ENCODE measurements around the gene EFR3B.

Gene EFR3B

DNA sequence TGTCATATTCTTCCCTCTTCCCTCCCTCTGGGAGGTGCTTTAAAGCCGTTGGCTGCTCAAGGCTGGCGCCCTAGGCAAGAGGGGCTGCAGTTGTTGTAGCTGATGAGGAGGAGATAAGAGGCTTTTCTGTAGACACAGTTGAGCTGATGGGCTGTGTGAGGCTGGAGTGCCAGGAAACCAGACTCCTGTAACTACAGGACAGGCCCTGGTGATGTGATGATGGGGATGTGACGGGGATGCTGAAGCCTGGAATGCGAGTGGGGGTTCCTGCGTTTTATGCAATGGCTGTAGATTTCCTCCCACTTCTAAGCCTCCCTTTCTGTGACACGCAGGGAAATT is 5.7 kb upstream of the EFR3B start:
- no peak for DNase-seq

DNA sequence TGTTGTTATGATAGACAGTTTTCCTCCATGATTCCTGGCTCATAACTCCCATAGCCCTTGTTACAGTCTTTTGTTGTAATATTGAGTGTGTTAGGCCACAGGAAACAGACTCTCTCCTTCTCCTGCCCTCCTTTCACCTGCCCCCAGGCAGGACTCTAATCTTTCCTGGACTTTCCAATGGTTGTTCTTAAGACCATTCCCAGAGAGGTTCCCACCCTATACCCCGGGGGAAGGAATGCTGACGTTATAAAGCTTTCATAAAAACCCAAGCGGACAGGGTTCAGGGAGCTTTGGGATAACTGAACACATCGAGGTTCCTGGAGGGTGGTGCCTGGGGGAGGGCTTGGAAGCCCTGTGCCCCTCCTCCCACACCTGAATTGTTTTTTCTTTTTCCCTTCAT is 2.8 kb upstream of the EFR3B start:
- no peak for DNase-seq

DNA sequence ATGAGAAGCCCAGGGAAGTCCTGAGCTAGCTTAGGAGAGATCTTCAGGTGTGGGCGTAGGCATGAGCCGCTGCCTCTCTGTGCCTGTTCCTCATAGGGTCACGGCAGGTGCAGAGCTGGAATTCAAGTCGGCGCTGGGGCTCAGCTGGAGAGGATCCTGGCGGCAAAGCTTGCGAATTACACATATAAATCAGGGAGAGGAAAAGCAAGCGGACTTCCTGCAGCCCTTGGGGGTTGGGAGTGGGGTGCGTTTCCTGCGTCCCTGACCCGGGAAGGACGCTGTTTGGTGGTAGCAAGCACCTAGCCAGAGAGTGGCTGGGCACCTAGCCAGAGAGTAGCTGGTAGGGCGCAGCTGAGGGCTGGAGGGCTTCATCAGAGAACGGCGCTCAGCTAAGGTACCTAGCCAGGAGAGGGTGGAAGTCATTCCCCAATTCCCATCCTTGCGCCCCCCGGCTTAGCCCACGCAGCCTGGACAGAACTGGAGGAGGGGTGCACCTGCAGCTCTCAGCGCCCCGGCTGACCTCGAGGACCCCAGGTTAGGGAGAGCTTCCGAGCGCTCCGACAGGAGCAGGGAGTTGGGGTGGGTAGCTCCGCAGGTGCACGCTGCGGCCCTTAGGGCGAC is 459 bp upstream of the EFR3B start:
- no peak for DNase-seq

DNA sequence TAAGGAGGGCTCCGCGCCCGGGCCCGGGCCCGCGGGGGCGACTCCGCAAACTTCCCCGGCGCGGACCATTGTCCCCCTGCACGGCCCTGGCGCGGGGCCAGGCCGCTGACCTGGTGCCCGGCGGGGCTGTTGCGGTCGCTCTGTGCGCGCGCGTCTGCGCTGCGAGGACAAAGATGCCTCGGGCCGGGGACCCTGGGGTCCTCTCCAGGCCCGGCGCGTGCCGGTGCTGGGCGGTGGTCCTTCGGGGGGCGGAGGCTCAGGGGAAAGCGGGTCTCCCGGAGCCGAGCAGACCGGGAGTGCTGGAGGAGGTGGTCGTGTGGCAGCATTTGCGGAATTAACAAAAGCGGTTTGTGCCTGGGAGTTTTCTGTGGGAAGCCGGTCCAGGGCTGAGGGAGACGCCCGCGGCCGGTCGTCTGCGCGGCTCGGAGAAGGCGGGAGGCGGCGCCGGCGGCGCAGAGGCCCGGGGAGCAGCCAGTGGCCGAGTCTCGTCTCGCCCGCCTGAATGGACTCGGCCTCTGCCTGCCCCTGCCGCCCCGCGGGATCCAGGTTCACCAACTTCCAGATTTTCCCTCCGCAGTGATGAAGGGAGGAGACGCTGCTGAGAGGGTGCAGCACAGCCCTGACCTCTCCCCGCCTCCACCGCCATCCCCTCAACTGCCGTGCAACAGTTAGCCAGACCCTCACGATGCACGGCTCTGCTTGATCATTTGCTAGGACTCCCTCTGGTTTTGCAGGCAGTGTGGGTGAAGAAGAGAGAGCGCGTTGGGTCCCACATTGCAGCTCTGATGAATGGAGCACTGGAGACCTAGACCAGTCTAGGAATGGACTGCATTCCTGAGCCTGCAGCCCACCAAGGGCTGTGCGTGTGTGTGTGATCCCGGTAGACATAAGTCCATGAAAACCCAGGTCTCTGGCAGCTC is 705 bp downstream of the EFR3B start:
- no peak for DNase-seq

DNA sequence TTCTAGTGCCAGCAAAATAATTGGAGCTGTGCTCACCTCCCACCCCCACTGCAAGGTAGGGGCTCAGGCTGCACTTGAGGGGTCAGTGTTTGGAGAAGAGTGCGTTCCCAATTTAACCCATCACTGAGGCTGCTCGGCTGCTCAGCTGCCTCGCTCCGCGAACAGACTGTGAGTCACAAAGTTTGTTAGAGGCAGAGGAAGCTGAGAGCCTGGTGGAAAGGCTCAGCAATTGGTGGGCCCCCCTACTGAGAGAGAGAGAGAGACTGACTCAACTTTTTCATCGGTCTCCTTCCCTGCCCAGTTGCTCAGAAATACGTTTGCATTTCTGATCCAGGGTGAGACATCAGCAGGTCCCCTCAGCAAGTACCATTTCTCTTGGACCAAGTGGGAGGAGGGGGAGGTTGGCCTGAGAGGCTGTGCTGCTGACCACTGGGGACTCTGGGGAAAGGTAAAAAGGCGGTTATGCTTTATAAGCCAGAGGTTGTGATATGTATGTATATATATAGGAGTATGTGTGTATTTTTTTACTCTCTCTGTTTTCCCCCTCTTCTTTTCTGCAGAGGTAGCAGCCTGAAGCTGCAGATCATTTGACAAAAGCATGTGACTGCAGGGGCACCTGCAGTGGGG is 1.5 kb downstream of the EFR3B start:
- DNase-seq: peak; percentile 73

DNA sequence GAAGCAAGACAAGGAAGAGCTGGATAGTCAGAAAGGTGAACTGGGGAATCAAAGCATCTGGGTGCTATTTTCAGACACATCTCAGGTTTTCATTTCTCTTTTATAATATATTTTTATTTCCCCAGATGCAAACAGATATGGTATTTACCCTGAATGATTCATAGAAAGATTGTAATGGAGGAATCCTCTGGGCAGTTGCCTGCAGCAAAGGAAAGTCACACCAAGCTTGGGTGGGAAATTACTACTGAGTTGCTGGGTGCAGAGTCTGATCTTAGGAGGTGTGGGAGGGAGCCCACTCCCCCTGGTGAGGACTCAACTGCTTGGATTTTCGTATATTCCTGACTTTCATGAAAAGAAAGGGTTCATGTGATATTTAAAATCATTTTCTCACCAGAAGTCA is 2.1 kb downstream of the EFR3B start:
- DNase-seq: no peak

DNA sequence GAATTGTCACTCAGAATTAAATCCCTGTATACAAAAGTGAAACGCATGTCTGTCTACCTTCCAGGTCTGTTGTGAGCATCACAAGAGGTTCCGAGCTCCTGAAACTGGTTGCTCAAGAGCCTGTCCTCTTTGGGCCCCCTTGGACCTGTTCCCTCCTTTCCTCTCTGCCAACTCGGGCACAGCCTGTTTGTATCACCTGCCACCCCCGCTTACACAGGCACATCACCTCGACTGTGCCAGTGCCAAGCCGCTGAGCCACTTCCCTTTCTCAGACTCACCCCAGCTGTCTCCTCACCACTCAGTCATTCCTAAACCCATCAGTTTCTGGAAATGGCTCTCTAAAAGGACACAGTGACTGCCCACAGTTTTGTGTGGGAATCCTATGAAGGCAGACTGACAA is 3.1 kb downstream of the EFR3B start:
- no peak for DNase-seq

DNA sequence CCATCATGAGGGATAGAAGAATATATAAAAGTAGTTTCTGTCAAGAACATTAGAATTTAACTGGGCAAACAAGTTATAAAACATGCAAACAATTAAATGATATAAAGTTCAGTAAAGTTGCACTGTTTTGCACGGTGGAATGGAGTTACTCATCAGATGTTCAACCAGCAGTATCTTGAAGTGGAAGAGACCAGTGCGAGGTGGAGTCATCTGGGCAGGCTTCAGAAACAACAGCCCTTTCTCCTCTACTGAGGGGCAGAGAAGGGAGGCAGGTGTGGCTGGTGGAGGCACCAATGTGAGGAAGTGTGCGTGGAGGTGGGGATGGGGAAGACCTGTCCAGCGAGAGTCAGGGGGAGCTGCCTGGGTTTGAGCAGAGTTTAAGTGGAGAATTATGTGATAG is 7.5 kb downstream of the EFR3B start:
- DNase-seq: no peak

DNA sequence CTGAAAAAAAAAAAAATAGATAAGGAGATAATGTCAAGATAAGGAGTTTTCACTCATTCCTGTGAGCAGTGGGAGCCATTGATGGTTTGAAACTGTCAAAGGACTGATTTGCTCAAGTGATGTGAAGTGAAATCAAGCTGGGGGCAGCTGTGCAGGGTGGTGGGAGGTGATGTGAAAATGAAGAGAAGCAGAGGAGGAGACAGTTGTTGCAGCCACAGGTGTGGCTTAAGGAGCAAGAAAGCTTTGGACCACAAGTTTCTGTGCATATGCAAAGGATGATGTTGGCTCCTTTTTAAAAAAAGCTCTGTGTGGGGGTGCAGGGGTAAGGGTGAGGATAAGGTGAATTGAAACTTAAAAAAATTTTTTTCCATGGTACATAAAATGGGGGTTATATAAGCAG is 8.3 kb downstream of the EFR3B start:
- no peak for DNase-seq

DNA sequence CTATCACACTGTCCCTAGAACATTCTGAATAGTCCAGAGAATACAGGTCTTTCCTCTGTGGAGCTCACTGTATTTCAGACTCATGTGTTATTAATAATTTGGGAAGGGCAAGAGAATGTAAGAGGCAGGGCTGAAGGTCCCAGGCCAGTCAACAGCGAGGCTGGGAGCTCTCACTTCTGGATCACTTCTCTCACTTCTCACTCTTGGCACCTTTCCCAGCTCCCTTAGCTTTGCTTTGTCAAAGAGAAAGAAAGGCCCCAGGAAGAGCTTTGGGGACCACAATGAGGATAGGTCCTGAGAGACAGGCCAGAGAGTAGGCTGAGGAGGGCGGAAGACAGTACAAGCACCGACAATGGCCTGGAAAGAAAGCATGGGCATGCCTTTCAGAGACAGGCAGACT is 11.2 kb downstream of the EFR3B start:
- DNase-seq: no peak

DNA sequence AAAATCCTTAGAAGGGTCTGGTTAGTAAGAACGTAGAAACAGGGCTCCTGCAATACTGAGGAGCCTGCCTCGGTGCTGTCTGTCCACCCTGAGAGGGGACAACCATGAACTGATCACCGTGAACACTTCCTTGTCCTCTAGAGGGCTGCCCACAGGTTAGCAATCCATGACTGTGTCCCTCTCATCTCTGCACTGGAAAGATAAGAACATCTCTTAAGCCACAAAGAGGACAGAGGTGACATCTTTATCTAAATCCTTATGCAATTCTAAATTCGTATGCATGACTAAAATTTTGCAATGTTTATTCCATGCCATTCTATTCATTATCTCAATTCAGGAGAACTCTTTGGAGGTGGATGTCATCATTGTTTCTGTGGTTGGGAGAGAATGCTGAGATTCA is 12.8 kb downstream of the EFR3B start:
- DNase-seq: no peak

DNA sequence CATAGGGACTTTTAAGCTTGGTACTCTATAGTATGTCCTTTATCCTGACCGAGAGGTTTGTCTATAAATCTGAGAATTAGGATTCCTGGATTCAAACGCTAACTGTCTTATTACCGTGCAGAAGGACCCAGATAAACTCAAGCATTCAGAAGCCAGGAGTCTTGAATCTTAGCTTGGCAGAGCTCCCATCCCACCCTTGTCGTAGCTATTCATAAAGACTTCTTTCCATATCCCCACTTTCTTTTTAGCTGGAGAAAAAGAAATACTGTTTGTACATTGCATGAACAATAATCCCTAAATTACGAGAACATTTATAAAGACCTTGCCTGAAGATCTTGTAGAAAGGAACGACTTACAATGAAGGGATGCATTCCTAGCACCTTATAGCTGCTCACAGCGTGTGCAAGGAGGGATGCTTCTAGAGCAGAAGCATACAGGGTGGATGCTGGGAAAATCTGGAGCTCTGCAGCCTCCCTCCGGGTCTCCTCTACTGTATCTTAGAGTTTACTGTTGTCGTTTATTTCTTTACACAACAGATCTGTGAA is 13.6 kb downstream of the EFR3B start:
- DNase-seq: no peak

DNA sequence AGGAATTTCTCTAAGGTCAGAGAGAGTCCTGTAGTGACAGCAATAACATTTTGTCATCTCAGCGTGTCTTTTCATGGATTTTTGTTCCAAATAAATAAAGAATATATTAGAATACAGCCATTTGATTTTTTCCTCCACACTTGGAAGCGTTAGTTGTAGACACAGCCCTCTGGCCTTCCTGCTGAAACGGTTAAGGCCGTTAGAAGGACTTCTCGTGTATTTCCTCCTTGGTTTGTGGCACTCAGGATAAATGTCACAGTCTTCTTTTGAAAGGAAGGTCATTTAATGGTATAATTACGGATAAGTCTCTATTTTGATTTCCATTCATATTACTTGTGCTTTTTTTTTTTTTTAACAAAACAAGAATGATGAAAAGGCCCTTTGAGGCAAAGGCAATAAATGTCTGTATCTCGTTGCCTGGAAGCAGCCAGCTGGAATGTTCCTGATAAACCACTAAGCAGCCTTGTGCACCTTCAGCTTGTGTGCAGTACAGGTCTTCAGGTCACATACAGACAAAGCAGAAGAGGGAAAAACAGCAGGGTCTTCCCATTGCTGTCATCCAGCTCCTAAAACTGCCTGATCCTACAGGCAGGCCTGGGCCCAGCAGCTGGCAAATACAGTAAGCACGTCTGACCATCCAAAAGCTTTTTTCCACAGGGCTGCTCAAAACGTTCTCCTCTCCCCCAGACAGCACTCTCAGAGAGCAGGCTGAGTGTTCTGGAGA is 14.4 kb downstream of the EFR3B start:
- no peak for DNase-seq

DNA sequence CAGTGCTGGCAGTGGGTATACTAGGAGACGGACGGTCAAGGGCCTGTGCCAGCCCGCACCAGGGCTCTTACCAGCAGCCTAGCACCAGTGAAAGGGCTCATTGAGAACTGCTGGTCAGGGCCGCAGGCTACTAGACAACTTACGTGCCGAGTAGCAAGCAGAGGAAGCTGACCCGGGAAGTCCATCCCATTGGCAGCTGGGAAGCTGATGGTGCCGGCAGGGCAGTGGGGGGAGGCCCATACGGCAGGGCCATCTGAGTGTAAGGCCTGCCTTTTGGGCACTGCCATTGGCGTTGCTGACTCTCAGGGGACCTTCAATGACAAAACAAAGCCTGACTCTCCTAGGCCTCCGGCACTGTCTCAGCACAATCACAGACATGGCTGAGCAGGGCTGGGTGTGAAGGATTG is 20.6 kb downstream of the EFR3B start:
- DNase-seq: peak; percentile 50

DNA sequence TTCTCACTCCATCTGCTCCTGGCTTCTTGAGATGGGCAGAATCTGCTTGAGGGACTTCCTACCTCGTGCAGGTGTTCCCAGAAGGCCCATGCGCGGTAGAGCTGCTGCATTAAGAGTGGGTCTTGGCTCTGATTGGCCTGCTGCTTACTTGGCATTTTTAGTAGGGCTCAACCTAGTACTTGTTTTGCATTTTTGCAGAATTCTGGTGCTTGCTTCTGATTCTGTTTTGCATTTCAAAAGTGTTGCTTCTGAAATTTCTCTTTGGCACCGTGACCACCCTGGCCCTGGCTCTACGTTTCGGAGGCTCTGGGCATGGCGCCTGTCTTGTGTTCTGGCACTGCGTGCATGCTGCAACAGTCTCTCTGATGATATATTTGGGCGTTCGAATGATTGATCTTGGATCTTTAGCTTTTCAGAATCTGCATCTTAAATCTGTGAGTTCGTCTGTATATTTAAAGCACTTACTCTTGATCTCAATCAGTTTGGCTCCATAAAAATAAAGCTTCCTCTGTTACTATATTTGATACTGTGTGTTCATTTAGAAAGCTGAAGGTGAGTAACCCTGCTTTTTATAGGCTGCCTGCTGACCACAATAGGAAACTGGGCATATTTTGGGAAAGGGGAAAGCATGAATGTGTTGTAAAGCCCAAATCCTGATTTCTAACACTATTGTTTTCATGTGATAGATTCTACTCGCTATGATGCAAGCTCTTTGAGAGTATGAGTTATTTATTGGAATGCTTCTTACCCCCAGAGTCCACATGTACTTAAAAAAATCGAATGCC is 22.2 kb downstream of the EFR3B start:
- peak; percentile 16 for DNase-seq

DNA sequence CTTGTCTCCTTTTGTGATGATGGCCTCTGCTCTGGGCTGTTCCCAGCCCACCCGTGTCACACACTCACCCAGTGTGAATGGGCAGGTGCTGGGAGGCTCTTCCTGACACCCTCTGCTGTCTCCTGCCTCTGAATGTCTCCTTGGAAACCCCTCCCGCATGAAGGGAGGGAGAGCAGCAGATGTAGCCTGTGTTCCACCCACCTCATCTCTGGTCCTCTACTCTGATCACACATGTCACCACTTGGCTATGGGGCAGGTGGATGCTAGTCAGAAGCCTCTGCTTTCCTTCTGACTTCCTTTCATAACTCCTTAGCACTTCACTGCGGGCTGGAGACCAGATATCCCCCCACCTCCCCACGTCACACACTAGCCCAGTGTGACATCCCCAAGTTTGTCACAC is 23.9 kb downstream of the EFR3B start:
- DNase-seq: no peak

DNA sequence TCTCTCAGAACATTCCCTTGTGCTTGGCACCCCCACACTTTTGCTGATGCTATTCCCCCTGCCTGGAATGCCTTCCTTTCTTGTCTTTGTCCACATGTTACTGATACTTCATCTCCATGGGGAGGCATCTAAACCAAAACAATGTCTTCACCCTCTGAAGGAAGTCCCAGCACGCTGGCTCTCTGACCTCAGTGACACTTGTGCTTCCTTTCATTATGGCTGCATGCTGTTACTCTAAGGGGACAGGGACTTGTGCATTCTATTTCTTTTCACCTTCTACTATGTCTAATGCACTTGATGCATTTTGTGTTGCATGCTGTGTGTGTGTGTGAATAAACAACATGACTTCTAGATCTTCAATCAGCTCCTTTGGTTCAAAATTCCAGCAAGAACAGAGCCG is 24.6 kb downstream of the EFR3B start:
- peak; percentile 27 for DNase-seq

DNA sequence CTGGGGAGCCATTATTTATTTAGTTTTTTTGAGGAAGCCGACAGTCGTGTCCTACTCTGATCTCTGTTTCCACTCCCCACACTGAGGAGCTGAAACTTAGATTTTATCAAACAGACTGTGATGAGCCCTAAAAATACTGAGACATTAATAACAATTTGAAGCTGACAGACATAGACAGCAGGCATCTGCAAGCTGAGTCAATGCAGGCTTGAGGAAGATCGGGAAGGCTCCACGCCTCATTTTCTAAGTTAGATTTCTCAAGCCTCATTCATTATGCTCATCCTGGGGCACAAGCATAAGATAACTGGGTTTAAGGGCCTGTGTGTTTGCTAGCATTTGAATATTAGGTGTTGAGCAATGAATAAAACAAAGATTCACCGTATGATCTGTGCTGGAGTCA is 26.3 kb downstream of the EFR3B start:
- no peak for DNase-seq

DNA sequence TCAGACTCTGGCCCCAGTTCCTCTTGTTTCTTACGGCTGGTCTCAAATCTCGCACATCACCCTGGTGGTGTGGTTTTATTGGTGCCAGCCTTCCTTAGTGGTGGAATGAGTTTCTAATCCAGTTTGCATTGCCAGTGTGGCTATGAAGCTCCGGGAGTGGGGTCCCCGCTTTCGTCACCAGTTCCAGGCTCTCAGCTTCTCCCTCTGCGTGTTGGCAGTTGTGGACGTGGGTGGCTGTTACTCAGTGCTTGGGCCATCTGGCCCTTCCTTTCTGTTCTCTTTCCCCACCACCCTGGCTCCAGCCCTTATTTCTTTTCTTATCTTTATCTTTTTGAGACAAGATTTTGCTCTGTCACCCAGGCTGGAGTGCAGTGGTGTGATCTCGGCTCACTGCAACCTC is 30.1 kb downstream of the EFR3B start:
- no peak for DNase-seq

DNA sequence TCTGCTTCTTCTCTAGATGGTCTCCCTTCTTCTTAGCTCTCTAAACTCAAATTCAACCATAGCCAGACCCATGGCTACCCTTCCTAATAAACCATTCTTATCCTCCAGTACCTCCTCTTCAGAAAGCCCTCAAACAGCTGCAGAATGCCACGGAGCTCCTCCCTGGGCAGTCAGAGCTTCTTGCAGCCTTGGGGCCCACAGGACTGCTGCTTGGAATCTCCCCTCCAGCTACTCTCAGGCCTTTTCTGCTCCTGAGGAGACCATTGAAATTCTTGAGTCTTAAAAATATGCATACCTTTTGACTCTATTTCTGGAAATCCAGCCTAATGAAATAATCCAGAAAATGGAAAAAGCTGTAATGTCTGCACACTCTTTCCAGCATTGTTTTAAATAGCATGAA is 30.7 kb downstream of the EFR3B start:
- peak; percentile 3 for DNase-seq

DNA sequence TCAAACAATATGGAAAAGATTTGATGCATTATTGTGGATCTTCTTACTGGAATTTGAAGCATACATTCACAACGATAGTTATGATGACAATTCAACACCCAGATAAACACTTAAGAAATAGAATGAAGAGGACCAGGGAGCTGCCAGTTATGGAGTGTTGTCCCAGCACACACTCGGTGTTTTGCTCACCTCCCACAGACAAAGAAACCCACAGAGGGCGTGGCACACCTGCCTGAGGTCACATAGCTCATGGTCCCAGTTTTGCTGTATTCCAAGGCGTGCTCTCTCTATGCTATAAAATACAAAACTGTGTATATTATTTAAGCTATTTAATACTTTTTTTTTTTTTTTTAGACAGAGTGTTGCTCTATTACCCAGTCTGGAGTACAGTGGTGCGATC is 31.1 kb downstream of the EFR3B start:
- no peak for DNase-seq

DNA sequence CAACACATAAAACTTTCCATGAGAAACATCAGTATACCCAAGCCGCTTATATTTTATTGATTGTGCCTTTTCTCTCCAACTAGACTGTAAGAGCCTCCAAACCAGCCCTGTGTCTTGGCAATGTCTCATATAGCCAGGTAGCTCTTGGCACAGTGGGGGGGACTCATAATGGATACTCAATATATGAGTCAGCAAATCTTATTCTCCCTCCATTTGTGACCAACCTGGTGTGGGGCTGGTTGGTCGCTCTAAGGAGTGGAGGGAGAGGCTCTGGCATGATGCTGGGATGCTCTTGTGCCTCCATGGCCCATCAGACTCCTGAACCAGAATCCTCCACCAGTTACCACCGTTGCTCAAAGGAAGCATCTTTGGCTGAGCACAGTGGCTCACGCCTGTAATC is 32.0 kb downstream of the EFR3B start:
- peak; percentile 13 for DNase-seq

DNA sequence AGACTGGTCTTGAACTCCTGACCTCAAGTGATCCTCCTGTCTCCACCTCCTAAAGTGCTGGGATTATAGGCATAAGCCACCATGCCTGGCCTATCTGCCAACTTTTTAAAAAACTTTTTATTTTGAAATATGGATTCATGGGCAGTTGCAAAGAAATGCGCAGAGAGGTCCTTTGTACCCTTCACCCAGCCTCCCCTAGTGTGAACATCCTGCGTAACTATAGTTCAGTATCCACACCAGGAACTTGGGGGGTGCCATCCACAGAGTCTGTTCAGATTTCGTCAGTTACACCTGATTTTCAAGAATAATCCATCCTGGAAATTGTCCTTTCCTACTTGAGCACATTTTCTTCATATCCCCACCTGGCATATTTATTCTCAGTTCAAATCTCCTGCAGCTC is 33.0 kb downstream of the EFR3B start:
- peak; percentile 4 for DNase-seq
